Tibial nerve (tissue), 4 donors: ENCODE measurements around the gene SERPINB5.

Experiments
- CTCF ChIP-seq, 5 experiments: fragments of 200-600 bp in 3 of 5; fragments of 450-650 bp in 2 of 5; sonication (generic) in 3 of 5; IDR thresholded peaks; one replicate each; pipeline ENCODE4 v1.5.1; 2016 to 2019; ENCODE audit warnings: antibody characterized with exemption in 5 of 5, mild to moderate bottlenecking in 3 of 5, moderate library complexity in 2 of 5
- EP300 ChIP-seq, 2 donors: sonication (generic); formaldehyde crosslinking; IDR thresholded peaks; one replicate each; pipeline ENCODE4 v1.6.1; 2017; ENCODE audit warnings: antibody characterized with exemption in 2 of 2, mild to moderate bottlenecking in 1 of 2

GRCh38 chr18:63467699-63468098, 9.1 kb upstream of the SERPINB5 start:
- TF ChIP-seq CTCF (IDR thresholded peaks at IDR 0.05) (no peak), EP300 (IDR thresholded peaks at IDR 0.05) (no peak)
